Kidney tubule cell (primary cell): ENCODE data around the gene ITPR1.
A peak's percentile ranks its signal among the peaks of the same experiment; 100 is the strongest.

Experiments
- DNase-seq: peaks from one replicate; pipeline ENCODE4 v3.0.0-alpha.2; 2018; ENCODE audit warnings: low spot score

Gene ITPR1

DNA sequence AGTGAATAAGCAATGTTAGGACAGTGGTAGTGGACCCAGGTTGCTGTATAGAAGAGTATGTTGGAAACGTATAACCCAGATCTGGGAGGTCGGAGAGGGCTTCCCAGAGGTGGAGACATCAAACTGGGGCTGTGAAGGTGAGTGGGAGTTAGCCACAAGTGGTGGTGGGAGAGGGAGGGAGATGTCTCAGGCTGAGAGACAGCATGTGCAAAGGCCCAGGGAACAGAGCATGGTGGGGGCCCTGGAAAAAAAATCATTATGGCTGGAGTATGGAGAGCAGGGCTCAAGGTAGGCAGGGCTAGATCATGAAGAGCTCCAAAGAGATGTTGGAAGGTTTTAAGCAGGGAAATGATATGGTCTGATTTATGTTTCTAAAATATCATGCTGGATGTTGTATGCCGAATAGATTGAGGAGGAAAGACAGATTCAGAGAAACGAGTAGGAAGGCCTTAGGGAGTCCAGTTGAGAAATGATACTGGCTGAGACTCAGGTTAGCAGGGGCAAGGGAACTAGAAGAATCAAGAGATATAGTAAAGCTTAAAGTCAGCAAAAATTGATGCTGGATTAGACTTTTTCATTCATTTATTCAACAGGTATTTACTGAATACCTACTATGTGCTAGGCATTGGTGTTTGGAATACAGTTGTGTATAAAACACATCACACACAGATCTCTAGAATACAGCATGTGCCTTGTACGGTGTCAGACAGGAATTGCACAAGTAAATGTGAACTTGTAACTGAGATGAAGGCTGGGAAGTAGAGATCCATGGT is 17.0 kb downstream of the ITPR1 start:
- DNase-seq = no peak

DNA sequence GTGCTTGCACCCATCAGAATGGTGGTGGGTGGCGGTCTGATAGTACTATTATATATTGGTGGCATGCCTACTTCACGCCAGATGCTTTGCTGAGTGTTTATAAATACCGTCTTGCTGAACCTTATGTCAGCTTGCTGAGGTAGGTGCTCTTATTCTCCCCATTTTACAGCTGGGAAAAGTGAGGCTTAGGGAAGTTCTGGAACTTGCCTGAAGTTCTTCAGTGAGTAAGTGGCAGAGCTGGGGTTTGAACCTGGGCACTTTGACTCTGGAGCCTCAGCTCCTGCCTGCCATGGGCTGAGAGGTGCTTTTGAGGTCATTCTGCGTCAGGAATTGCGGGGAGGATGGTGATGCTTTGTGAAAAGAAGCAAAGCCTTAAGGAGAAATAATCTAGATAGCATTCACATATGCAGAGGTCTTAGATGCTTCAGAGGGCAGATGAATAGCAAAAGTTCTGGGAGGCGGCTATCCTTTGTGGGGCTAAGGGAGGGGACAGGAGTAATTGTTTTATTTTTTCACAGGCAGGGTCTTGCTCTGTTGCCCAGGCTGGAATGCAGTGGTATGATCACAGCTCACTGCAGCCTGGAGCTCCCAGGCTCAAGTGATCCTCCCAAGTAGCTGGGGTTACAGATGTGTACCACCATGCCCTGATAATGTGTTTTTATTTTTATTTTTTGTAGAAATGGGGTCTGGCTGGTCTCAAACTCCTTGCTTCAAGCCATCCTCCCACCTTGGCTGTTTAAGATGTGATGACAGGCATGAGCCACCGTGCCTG is 18.5 kb downstream of the ITPR1 start:
- no peak for DNase-seq

DNA sequence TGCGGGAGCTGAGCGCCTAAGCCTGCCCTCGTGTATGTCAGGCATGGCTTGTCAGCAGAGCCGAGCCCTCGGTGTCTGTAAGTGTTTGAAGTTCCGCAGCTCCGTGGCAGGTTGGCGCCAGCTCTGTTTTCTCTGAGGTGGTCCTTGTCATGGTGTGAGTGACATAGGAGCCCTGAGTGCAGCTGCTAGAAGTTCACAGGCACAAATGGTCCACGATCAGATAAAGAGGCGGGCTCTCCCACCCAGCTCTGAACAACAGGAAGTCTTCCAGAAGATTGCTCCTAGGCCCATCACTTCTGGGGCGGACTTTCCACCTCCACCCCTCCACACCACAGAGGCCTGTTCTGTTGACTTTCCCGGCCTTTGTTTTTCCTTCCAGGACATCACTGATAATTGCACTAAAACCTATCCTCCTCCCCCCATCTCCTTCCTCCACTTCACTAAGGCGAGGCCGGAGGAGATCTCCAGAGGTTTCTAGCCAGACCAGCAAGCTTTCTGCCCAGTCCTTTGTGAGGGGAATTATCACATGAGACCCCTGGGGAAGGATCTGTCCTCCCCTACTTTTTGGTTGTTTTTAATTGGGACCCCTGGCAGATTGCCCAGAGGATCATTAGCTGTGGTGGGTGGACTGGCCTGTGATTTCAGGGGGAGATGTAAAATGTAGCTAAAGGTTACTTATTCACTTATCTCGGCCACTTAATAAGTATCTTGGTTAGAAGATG is 19.9 kb downstream of the ITPR1 start:
- no peak for DNase-seq

DNA sequence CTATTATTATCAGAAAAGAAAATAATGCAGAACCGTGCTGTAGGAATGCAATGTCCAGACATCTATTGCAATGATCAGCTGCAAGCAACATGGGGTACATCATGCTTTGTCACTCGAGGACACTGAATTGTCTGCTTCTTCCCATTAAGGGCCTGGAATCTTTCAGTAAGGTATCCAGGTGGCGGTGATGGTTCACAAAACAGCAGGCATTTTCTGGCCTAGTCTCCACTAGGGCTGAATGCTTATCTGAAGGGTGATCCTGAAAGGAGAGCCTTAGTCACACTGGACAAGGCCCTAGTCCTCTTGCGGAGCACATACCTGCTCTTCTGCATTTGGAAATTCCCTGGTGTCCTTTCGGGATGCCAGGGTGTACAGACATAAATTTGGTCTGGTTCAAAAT is 21.2 kb downstream of the ITPR1 start:
- DNase-seq = peak; percentile 12

DNA sequence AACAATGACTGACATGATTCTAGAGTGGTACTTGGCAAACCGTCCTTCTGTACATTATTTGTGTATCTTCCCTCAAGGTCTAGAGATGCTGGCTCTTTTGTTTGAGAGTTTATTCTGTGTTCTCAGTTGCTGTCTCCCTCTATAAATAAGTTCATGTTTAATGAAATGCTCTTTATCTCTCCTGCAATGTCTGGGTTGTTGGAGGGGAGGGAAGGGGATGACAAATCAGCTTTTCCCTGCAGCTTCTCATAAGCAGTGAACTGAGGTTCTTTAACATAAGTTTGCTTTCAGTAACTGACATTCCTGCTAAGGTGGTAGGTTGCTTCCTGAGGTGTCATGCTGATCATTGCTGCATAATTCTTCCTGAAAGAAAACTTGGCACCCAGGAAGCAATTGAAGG is 21.8 kb downstream of the ITPR1 start:
- DNase-seq = no peak

DNA sequence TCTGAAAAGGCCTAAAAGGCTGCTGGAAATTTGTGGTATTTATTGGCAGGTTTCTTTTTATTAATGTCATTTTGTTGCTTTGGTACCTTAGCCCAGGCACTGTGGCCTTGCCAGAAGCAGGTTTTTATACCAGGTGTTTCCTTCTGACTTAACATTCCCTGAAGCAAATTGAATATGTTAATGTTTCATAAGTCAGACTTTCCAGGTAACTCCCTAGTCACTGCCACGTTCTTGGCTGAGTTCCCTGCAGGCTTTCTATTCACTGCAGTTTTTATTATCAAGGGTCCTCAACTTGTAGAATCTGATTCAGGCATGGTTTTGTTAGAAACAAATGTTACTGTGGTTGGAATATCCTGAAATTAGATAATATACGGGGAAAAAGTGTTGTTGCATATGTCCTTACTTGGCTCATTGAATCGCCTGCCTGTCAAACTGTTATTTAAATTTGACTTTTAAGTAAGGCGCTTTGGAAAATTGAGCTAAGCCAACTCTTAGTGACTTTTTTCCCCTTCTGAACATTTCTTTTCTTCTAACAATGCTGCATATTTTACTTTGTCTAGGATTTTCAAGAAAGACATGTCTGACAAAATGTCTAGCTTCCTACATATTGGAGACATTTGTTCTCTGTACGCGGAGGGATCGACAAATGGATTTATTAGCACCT is 22.9 kb downstream of the ITPR1 start:
- peak; percentile 23 for DNase-seq

DNA sequence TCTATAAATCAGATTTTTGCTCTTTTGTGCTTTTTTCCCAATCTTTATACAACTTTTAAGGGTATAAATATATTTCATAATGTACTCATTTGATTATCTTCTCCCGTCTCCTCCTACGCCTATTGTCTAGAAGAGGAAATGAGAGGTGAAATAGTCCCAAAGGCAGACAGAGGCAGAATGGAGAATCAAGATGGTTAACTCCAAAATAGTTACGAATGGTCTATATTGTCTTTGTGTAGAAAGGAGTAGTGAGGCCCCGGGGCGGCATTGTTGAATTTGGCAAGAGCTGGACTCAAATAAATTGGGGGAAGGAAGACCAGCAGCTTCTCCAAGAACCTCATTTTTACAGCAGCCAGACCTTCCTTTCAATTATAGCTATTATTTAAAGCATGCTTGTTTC is 23.9 kb downstream of the ITPR1 start:
- no peak for DNase-seq

DNA sequence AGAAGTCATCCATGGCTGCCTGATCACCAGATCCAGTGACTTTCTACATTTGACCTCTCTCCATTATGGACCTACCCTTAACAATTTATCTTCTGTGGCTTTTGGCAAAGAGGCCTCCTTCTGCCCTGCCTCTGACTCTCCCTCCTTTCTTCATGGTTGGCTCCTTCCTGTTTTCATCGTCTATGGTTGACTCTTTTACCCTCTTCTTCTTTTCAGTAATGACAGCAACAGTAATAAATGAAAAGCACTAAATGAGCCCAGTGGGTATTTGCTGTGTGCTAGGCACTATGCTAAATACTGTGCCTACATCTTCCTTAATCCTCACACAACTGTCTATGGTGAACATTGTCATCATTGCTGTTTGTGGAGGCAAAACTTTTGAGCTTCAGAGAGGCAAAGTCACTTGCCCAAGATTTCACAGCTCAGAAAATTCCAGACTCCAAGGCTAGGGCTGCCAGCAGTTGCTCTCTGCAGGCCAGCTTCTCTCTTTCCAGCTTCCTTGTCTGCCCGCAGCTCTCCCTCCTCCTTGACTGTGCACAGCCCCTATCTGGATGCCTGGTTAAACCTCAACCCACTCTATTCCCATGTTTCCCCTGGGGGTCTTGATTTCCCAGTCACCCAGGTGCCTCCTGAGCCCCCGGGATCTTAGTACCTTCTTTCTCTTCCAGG is 24.6 kb downstream of the ITPR1 start:
- no peak for DNase-seq

DNA sequence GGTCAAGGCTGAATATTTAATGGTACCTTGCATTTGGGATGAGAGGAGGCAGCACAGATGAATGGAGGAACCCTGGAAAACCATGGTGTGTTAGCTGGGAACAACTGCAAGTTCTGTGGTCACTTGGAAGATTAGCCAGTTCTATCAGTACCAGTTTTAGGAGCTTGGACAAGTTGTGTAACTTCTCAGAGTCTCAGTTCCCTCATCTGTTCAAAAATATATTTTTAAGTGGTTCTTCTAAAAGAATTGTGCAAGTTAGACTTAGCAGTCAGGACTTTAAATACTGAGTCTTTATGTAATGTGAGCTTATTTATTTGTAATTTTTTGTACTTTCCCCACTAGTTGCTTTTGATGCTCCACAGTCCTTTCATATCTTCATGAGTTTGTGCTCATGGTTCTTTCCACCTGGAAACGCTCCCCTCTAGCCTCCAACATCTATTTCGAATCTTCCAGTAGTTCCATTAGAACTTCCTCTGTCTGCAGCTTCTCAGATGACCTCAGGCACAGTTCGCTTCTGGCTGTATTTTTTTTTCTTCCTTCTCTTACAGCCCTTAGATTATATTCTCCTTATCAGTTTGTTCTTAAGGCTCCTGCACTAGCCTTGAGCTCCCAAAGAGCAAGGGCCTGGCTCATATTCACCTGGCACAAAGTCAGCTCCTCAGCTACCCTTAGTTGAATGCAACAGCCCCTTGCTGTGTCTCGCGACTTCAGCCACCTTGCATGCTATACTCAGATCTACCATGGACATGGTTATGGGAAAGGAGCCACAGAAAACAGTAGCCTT is 27.1 kb downstream of the ITPR1 start:
- DNase-seq = no peak

DNA sequence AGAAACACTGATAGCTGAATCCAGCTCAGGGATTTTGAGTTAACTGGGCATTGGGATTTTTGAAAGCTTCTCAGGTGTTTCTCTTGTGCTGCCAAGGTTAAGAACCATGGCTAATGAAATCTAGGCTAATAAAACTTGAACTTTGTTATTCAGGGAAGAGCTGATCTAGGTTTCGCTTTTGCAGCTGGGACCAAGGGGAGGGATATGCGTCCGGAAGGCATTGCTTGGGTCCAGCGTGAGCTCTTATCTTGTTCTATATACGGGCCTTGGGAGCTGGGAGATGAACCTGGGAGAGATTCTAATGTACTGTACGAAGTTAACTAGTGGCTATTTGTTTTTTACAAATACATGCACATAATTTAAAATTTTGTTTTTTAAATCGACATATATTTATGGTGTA is 29.8 kb downstream of the ITPR1 start:
- DNase-seq = no peak

DNA sequence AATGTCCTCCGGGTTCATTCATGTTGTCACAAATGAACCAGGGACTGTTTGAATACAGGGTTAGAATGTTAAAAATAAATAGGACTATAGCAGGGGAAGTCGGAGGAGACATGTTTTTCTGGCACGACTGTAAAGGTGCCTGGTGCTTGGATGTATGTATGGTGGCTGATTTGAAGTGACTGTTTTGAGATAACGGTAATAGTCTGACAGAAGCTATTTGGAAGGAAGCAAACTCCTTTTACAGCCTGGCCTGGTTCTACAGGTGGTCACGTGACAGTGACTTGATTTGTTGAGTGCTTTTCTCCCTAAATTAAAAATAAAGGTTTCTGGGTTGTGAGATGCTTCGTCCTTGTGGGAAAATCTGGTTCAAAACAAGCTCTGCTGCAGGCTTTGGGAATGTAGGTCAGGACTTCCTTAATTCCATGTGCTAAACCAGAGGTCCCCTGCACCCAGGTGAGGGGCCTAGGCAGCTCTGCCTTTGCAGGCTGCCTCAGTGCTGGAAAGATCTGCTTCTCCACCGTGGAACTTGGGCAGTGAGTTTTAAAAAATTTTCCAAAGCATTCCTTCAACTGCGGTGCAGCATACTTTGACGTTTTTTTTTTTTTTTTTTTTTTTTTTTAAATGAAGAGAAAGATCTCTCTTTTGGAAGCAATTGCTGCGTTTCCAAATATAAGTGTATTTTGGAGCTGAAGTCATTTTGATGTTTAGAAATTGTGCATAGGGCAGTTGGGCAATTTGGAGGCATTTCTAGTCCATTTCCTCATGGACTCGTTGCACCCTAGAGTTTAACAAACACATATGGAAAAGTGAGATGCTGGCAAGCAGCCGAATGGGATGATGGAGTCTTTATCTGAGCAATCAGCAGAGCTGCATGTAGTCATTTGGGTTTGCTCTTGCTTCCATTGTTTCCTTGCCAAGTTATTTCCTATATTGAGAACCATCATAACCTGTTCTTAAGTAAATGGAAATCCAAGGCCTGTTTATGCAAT is 30.9 kb downstream of the ITPR1 start:
- DNase-seq = no peak

DNA sequence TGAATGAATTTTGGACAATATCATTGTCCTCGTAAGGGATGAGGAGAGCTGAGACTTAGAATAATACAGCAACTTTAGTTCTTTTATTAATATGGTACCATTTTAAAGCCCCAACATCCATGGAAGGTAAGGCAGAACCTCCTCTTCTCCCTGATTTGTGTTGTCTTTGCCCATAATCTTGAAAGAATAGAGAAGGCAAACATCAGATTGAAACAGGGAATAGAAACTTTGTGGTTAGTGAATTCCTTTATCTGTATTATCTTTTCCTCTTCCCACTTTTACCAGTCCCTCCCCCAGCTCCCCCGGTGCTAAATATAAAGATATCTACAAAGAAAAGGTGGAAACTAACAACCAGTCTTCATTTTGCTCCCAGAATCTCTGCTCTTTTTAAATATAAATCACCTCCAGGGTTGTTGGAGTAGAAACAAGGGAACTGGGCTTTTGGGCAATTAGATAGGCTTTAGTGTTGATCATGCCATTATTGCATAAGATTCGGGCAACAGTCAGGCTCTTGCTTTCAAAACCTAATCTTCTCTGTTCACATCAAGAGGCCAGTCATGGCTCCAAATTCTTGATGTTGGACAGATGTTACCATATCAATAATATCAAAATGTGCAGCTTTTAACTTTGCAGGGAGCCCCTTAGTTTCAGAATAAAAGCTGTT is 32.5 kb downstream of the ITPR1 start:
- DNase-seq = no peak

DNA sequence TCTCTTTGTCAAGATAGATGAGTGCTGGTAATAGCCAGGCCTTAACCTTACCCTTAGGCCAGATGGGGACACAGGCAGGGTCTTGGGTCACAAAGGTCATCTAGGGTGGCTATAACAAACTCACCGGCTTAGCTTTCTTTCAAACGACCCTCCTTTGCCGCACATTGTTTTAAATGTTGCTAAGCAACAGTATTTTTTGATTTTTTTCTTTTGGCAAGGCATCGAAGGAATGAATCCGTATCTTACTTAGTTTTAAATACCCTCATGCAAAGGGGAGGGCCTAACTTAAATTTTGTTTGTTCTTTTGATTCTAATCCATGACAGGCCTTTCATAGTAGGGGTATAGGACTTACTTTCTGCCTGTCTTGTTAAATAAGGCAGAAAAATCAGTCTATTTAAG is 35.2 kb downstream of the ITPR1 start:
- DNase-seq = no peak

DNA sequence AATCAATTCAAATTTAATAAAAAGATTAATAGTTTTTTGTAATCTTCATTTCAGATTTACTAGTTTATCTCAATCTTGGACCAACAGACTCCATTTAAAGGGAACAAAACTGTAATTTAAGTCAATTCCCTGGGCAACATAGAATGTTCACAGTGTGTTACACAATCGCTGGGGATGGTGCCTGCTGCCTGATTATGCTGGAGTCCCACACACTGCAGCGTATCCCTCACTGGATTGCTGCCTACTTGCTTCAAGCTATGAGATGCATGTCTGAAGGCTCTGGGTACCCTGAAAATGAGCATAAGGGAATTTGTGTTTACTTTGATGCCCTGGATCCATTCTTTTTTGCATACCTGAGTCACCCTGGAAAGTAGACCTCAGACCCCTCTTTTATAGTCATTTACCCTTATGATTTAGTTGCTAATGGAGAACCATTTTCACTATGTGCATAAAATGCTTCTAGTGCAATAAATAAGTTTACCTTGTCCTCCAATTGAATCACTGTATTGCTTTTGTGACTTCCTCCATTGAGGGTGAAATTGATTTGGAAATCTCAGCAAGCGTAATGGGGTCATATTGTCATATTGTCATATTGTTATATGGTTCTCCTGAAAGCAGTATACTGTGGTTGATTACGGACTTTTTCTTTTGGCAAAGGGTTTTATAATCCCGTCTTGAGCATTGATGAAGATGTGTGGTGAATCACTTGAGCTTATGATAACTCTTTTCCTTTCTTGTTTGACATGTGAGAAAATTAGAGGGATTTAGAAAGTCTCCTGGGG is 35.9 kb downstream of the ITPR1 start:
- no peak for DNase-seq

DNA sequence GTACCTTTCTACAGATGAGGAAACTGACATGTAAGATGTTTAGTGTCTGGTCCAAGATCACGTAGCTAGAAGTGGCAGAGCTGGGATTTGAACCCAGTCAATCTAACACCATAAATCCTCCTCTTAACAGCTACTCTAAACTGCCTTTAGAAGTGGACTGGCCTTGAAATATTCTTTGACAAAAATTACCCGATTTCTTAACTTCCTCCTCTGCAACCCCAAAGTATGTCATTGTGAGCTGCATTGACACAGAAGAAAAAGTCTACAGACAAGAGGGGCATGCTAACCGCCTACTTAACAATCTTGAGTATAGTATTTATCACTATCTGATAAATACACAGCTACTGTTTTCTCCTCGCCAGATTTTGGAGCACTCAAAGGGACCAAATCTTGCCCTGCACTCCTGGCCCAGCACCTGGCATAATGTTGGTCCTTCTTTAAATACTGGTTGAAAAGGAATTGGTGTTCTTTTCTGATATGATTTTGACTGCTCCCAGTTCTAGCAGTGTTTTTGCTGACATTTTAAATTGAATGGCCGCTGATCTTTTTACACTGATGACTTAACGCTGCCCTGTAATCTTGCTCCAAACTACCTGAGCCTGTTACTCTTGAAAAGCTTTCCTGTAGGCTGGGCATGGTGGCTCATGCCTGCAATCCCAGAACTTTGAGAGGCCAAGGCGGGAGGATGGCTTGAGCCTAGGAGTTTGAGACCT is 36.9 kb downstream of the ITPR1 start:
- no peak for DNase-seq

DNA sequence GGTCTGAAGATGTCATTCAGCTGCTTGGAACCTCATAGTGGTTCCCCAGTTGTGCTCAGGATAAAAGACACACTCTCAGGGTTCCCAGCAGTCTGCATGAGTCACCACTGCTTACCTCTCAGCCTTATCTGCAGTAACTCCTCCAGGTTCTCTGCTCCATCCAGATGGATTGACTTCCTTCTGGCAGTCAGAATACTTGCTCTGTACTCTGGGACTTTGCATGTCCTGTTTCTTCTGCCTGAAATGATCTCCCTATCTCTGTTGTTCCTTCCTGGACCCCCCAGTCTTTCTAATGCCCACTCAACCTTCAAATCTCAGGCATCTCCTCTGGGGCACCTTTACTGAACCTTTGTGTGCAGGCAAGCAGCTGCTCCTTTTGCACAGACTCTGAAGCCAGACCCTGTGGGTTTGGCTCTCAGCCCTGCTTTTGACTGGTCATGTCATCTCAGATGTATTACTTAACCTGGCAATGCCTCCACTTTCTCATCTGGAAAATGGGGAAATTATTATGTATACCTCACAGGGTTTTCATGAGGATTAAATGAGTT is 38.4 kb downstream of the ITPR1 start:
- peak; percentile 33 for DNase-seq

DNA sequence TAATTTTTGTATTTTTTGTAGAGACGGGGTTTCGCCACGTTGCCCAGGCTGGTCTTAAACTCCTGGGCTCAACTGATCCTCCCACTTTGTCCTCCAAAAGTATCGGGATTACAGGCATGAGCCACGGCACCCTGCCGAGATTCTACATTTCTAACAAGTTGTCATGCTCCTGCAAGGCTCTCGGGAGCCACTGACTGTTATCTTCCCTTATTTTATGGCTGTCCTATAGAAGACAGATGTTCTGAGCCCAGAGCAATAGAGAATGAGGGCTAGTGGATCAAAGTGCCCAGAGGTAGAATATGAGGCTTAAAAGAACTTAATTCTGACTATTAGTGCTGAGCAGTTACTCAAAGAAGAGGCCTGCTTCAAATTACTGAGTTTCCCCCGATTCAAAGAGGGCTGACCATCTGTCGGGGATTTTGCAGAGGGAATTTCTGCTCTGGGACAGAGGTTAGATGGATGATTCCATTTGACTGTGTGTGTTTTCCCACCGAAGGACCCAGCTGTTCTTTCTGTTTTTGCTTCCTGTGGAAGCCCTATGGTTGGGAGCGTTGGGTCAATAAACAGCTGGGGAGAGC is 39.5 kb downstream of the ITPR1 start:
- DNase-seq = no peak
